Subcutaneous abdominal adipose tissue (tissue), 5 donors: ENCODE results near the gene GAA.

ENCODE experiments used
- H3K27ac ChIP-seq: one replicate; pipeline ENCODE4 v1.7.0; 2013; ENCODE audit warnings: low read depth, mild to moderate bottlenecking, inconsistent platforms, low read length, moderate library complexity
- H3K27me3 ChIP-seq, 5 donors: one replicate each; pipeline ENCODE4 v1.7.0; 2013; ENCODE audit warnings: low read length in 5 of 5, inconsistent platforms in 1 of 5; ENCODE audit not compliant: control insufficient read depth in 5 of 5, insufficient read depth in 4 of 5
- H3K36me3 ChIP-seq, 5 donors: one replicate each; pipeline ENCODE4 v1.7.0; 2013; ENCODE audit warnings: low read length in 5 of 5; ENCODE audit not compliant: control insufficient read depth in 5 of 5, insufficient read depth in 5 of 5
- H3K4me1 ChIP-seq, 5 donors: one replicate each; pipeline ENCODE4 v1.7.0; 2013; ENCODE audit warnings: low read length in 5 of 5, mild to moderate bottlenecking in 3 of 5, moderate library complexity in 1 of 5; ENCODE audit not compliant: control insufficient read depth in 5 of 5, insufficient read depth in 5 of 5
- H3K4me3 ChIP-seq, 5 donors: one replicate each; pipeline ENCODE4 v1.7.0; 2013; ENCODE audit warnings: low read length in 5 of 5, low read depth in 1 of 5
- H3K9ac ChIP-seq, 5 donors: one replicate each; pipeline ENCODE4 v1.7.0; 2013; ENCODE audit warnings: low read length in 5 of 5, mild to moderate bottlenecking in 4 of 5, moderate library complexity in 3 of 5
- H3K9me3 ChIP-seq, 5 donors: one replicate each; pipeline ENCODE4 v1.7.0; 2013; ENCODE audit warnings: low read length in 5 of 5; ENCODE audit not compliant: control insufficient read depth in 5 of 5
- donor health status: healthy.
- donor health status: healthy.
- donor health status: healthy.
- donor health status: healthy.
- donor health status: healthy.

GAA gene

GRCh38 chr17:80141463-80142165 lies 40.2 kb downstream of the GAA start:
- Histone ChIP-seq H3K9ac (no peak overlapping the region), H3K36me3 (peaks cover 11 to 75% (median 68%) of the 10 kb centered on the region in 5 donors), H3K4me3 (no peak overlapping the region)

GRCh38 chr17:80142929-80143328 lies 41.5 kb downstream of the GAA start:
- Histone ChIP-seq H3K27me3 (no peaks in the 10 kb centered on the region), H3K9ac (no peak overlapping the region), H3K36me3 (peaks cover 5 to 62% (median 55%) of the 10 kb centered on the region in 5 donors), H3K9me3 (no peaks in the 10 kb centered on the region), H3K27ac (no peak overlapping the region), H3K4me1 (peaks cover 8 to 23% (median 21%) of the 10 kb centered on the region in 5 donors), H3K4me3 (no peak overlapping the region)

More at GRCh38 chr17:80141463-80142165, 40.2 kb downstream of the GAA start:
- H3K4me1 ChIP-seq: peaks cover 6 to 21% (median 19%) of the 10 kb centered on the region in 5 donors
- H3K27me3 ChIP-seq: no peaks in the 10 kb centered on the region
- H3K9me3 ChIP-seq: no peaks in the 10 kb centered on the region
- no peak overlapping the region for H3K27ac ChIP-seq

DNA sequence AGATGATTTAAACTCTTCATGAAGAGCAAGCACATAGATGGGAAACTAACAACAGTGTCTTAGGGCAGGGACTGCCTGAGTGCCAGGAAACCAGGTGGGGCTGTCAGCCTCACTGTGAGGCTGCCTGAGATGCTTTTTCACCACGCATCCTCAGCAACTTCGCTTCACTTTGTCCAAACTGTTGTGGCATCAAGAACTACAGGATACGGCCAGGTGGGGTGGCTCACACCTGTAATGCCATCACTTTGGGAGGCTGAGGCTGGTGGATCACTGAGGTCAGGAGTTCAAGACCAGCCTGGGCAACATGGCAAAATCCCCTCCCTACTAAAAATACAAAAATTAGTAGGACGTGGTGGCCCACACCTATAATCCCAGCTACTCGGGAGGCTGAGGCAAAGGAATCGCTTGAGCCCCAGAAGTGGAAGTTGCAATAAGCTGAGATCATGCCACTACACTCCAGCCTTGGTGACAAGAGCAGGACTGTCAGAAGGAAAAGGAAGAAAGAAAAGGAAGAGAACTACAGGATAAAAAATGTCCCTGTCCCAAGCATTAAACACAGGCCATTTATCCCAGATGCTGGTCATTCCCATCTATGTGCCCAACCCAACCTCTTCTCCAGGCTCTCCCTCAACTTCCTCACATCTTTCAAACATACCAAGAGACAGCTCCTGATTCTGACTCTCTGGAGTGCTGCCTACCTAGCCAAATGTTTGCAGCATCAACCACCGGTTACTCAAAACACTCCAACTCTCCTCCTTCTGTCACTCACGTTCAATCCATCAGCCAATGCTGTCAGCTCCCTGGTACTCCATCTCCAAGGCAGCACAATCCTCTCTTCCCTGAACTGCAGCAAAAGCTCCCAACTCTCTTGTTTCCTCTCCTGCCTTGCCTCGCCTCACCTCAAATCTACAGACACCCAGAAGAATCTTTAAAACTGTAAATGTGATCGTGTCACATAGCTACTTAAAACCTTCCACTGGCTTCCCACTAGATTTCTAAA lies 44.0 kb downstream of the GAA start:
- Histone ChIP-seq H3K36me3 (peaks cover 0 to 37% (median 31%) of the 10 kb centered on the region in 5 donors), H3K4me1 (peaks cover 8 to 29% (median 26%) of the 10 kb centered on the region in 5 donors), H3K4me3 (peak overlapping the region; percentile 82 to 96 (median 88)), H3K27me3 (no peaks in the 10 kb centered on the region), H3K9ac (peak overlapping the region; percentile 68 to 88 (median 82)), H3K27ac (no peak overlapping the region), H3K9me3 (no peaks in the 10 kb centered on the region)

GRCh38 chr17:80146121-80147034 lies 45.0 kb downstream of the GAA start:
- Histone ChIP-seq H3K36me3 (peaks cover 0 to 29% (median 25%) of the 10 kb centered on the region in 5 donors), H3K27ac (peak overlapping the region; percentile 84), H3K27me3 (no peaks in the 10 kb centered on the region), H3K4me1 (peaks cover 8 to 29% (median 26%) of the 10 kb centered on the region in 5 donors), H3K9ac (peak overlapping the region; percentile 68 to 88 (median 82)), H3K9me3 (no peaks in the 10 kb centered on the region), H3K4me3 (peak overlapping the region; percentile 82 to 96 (median 88))

GRCh38 chr17:80147035-80147822 lies 45.8 kb downstream of the GAA start, which contains the start of gene EIF4A3:
Gene EIF4A3 (minus strand): TSS chr17:80147128. CDS start chr17:80146961, 167 bp downstream.
- no peaks in the 10 kb centered on the region for H3K27me3 ChIP-seq
- peaks cover 8 to 29% (median 26%) of the 10 kb centered on the region in 5 donors for H3K4me1 ChIP-seq
- H3K27ac ChIP-seq: peak within 1 kb of the TSS; percentile 84
- H3K9me3 ChIP-seq: no peaks in the 10 kb centered on the region
- H3K4me3 ChIP-seq: peak within 1 kb of the TSS; percentile 82 to 96 (median 88)
- H3K9ac ChIP-seq: peak within 1 kb of the TSS; percentile 68 to 90 (median 84)
- H3K36me3 ChIP-seq: peaks cover 0 to 20% (median 18%) of the 10 kb centered on the region in 5 donors

GRCh38 chr17:80151333-80151732 lies 50.0 kb downstream of the GAA start:
- H3K4me3 ChIP-seq: no peak overlapping the region
- H3K36me3 ChIP-seq: no peaks in the 10 kb centered on the region
- H3K4me1 ChIP-seq: peaks cover 2 to 10% (median 7%) of the 10 kb centered on the region in 5 donors
- no peaks in the 10 kb centered on the region for H3K27me3 ChIP-seq
- no peak overlapping the region for H3K9ac ChIP-seq
- H3K27ac ChIP-seq: no peak overlapping the region
- H3K9me3 ChIP-seq: peaks cover 0 to 4% (median 0%) of the 10 kb centered on the region in 5 donors

DNA sequence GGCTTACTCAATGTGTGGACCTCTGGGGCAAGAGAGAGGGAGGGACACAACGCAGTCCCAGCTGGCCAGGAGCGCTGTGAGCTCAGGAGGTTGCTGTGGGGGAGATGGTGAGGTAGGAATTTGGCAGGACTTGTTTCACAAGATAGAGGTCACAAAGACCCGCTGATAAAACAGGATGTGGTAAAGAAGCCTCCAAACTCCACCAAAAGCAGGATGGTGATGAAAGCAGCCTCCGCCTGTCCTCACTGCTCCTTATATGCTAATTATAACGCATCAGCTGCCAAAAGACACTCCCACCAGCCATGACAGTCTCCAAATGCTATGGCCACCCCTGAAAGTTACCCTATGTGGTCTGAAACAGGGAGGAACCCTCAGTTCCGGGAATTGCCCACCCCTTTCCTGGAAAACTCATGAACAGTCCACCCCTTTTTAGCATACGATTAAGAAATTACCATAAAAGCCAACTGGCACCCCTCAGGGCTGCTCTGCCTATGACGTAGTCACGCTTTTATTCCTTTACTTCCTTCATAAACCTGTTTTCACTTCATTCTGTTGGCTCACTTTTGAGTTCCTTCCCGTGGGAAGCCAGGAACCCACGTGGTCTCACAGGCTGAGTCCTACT lies 50.8 kb downstream of the GAA start:
- Histone ChIP-seq H3K27ac (no peak overlapping the region), H3K9ac (no peak overlapping the region), H3K36me3 (no peaks in the 10 kb centered on the region), H3K27me3 (no peaks in the 10 kb centered on the region), H3K4me1 (peaks cover under 1 to 8% (median 7%) of the 10 kb centered on the region in 5 donors), H3K9me3 (peaks cover 0 to 4% (median 0%) of the 10 kb centered on the region in 5 donors), H3K4me3 (no peak overlapping the region)

- H3K27ac ChIP-seq: no peak overlapping the region
- H3K4me1 ChIP-seq: peaks cover 0 to 5% (median 4%) of the 10 kb centered on the region in 5 donors
- H3K4me3 ChIP-seq: no peak overlapping the region
- H3K9me3 ChIP-seq: peaks cover 0 to 4% (median 0%) of the 10 kb centered on the region in 5 donors
- no peaks in the 10 kb centered on the region for H3K27me3 ChIP-seq
- no peaks in the 10 kb centered on the region for H3K36me3 ChIP-seq
- H3K9ac ChIP-seq: no peak overlapping the region
These were observed 51.6 kb downstream of the GAA start for GRCh38 chr17:80153004-80153403.
